Ishikawa (cell line): ENCODE measurements around the gene LRRC26.

ENCODE experiments used
- CEBPB ChIP-seq: IDR thresholded peaks from 2 replicates; pipeline ENCODE4 v1.6.1; 2012
- CREB1 ChIP-seq: IDR thresholded peaks from 2 replicates; pipeline ENCODE4 v1.6.1; 2012; ENCODE audit warnings: low read depth
- EGR1 ChIP-seq: IDR thresholded peaks from 2 replicates; pipeline ENCODE4 v1.6.1; 2012
- EP300 ChIP-seq: IDR thresholded peaks from 2 replicates; pipeline ENCODE4 v1.6.1; 2012; ENCODE audit warnings: borderline replicate concordance
- FOXM1 ChIP-seq: IDR thresholded peaks from 2 replicates; pipeline ENCODE4 v1.6.1; 2012; ENCODE audit warnings: low read depth, borderline replicate concordance
- NFIC ChIP-seq: IDR thresholded peaks from 2 replicates; pipeline ENCODE4 v1.6.1; 2012
- RAD21 ChIP-seq: IDR thresholded peaks from 2 replicates; pipeline ENCODE4 v1.6.1; 2012; ENCODE audit warnings: low read depth
- TAF1 ChIP-seq: IDR thresholded peaks from 2 replicates; pipeline ENCODE4 v1.6.1; 2012; ENCODE audit warnings: low read depth, mild to moderate bottlenecking
- TCF12 ChIP-seq: IDR thresholded peaks from 2 replicates; pipeline ENCODE4 v1.6.1; 2012; ENCODE audit warnings: low read depth
- TEAD4 ChIP-seq: IDR thresholded peaks from 2 replicates; pipeline ENCODE4 v1.6.1; 2012
- YY1 ChIP-seq: IDR thresholded peaks from 2 replicates; pipeline ENCODE4 v1.6.1; 2012; ENCODE audit warnings: low read depth
- ZBTB7A ChIP-seq: IDR thresholded peaks from 2 replicates; pipeline ENCODE4 v1.6.1; 2012; ENCODE audit warnings: low read depth
- TF ChIP-seq, protein P1 (sequence below): IDR thresholded peaks from 2 replicates; pipeline ENCODE4 v1.6.1; 2012
- TF ChIP-seq, protein P2 (sequence below): IDR thresholded peaks from 2 replicates; pipeline ENCODE4 v1.6.1; 2012; ENCODE audit warnings: low read depth, mild to moderate bottlenecking
- TF ChIP-seq, protein P3 (sequence below): IDR thresholded peaks from 2 replicates; pipeline ENCODE4 v1.6.1; 2012

The LRRC26 gene

DNA sequence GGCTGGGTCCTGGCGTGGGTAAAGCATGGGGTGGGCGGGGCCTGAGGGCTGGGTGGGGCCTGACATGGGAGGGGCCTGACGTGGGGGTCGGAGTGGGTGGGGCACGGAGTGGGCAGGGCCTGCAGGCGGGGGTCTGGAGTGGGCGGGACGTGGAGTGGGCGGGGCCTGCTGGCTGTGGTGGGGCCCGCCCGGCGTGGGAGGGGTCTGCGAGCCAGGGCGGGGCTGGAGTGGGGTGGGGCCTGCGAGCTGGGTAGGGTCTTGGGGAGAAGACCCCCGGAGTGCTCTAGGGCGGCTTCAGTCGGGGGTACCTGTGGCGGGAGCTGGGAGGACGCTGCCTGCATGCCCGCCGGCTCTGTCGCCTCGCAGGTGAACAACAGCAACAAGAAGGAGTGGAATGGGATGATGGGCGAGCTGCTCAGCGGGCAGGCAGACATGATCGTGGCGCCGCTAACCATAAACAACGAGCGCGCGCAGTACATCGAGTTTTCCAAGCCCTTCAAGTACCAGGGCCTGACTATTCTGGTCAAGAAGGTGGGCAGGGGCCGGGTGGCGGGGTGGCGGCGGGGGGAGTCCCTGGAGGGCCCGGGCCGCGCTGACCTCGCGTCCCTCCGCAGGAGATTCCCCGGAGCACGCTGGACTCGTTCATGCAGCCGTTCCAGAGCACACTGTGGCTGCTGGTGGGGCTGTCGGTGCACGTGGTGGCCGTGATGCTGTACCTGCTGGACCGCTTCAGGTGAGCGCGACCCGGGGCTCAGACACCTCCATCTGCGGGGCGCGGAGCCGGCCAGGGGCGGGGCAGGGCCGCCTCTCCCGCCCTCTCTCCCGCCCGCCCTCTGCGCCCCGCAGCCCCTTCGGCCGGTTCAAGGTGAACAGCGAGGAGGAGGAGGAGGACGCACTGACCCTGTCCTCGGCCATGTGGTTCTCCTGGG lies 8.0 kb downstream of the LRRC26 start:
- TF ChIP-seq CREB1, result no peak
- TF ChIP-seq, protein P1, sequence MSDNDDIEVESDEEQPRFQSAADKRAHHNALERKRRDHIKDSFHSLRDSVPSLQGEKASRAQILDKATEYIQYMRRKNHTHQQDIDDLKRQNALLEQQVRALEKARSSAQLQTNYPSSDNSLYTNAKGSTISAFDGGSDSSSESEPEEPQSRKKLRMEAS, result no peak

DNA sequence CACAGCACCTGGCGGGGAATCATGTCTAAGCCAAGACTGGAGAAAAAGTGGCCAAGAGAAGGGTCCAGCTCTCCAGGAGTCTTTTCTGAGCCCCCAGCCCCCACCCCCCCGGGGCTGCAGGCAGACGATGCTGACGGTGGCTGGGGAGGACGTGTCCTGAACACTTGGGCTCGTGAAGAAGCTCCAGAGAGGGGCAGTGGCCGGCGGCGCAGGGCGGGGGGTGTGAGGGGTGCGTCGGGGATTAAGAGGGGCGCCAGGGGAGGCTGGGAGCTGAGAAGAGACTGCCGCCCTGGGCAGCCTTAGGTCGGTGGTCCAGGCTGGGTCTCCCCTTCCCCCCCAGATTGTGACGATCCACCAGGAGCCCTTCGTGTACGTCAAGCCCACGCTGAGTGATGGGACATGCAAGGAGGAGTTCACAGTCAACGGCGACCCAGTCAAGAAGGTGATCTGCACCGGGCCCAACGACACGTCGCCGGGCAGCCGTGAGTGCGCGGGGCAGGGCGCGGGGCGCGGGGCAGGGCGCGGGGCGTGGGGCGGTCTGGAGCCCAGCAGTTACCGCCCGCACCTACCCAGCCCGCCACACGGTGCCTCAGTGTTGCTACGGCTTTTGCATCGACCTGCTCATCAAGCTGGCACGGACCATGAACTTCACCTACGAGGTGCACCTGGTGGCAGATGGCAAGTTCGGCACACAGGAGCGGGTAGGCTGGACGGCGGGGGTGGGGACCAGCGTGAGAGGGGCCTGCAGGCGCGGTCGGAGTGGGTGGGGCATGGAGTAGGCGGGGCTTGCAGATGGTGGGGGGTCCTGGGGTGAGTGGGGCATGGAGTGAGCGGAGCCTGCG lies 8.9 kb downstream of the LRRC26 start:
- no peak for TF ChIP-seq TAF1
- TF ChIP-seq ZBTB7A, result no peak
- TF ChIP-seq TEAD4, result no peak
- no peak for TF ChIP-seq RAD21
- TF ChIP-seq FOXM1, result no peak
- TF ChIP-seq, protein P2, sequence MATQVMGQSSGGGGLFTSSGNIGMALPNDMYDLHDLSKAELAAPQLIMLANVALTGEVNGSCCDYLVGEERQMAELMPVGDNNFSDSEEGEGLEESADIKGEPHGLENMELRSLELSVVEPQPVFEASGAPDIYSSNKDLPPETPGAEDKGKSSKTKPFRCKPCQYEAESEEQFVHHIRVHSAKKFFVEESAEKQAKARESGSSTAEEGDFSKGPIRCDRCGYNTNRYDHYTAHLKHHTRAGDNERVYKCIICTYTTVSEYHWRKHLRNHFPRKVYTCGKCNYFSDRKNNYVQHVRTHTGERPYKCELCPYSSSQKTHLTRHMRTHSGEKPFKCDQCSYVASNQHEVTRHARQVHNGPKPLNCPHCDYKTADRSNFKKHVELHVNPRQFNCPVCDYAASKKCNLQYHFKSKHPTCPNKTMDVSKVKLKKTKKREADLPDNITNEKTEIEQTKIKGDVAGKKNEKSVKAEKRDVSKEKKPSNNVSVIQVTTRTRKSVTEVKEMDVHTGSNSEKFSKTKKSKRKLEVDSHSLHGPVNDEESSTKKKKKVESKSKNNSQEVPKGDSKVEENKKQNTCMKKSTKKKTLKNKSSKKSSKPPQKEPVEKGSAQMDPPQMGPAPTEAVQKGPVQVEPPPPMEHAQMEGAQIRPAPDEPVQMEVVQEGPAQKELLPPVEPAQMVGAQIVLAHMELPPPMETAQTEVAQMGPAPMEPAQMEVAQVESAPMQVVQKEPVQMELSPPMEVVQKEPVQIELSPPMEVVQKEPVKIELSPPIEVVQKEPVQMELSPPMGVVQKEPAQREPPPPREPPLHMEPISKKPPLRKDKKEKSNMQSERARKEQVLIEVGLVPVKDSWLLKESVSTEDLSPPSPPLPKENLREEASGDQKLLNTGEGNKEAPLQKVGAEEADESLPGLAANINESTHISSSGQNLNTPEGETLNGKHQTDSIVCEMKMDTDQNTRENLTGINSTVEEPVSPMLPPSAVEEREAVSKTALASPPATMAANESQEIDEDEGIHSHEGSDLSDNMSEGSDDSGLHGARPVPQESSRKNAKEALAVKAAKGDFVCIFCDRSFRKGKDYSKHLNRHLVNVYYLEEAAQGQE, result no peak
- TF ChIP-seq YY1, result no peak
- TF ChIP-seq CEBPB, result no peak
- TF ChIP-seq, protein P3, sequence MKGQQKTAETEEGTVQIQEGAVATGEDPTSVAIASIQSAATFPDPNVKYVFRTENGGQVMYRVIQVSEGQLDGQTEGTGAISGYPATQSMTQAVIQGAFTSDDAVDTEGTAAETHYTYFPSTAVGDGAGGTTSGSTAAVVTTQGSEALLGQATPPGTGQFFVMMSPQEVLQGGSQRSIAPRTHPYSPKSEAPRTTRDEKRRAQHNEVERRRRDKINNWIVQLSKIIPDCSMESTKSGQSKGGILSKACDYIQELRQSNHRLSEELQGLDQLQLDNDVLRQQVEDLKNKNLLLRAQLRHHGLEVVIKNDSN, result no peak
- no peak for TF ChIP-seq TCF12
- no peak for TF ChIP-seq EP300
- TF ChIP-seq, protein P1, result no peak
- TF ChIP-seq EGR1, result no peak
- no peak for TF ChIP-seq NFIC

DNA sequence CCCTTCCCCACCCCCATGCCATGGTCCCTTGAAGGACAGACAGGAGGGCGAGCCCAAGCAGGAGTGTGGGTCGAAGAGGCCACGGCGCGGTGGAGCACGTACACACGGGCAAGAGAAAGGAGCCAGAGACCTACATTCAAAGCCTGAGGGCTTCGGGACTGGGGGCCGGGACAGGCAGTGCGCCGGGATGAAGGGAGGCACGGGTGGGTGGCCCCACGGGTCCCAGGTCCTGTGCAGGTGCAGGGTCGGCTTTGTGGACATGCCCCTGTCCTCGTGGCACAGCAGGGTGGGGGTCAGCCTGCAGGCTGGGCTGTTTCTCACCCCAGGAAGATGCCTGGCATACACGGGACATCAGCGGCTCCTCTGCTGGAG lies 9.8 kb downstream of the LRRC26 start:
- TF ChIP-seq YY1, result no peak
- no peak for TF ChIP-seq TAF1
- TF ChIP-seq CREB1, result no peak
- TF ChIP-seq FOXM1, result no peak
- TF ChIP-seq RAD21, result no peak
- no peak for TF ChIP-seq NFIC
- no peak for TF ChIP-seq ZBTB7A
- no peak for TF ChIP-seq EP300
- TF ChIP-seq, protein P3, result no peak
- no peak for TF ChIP-seq TCF12

DNA sequence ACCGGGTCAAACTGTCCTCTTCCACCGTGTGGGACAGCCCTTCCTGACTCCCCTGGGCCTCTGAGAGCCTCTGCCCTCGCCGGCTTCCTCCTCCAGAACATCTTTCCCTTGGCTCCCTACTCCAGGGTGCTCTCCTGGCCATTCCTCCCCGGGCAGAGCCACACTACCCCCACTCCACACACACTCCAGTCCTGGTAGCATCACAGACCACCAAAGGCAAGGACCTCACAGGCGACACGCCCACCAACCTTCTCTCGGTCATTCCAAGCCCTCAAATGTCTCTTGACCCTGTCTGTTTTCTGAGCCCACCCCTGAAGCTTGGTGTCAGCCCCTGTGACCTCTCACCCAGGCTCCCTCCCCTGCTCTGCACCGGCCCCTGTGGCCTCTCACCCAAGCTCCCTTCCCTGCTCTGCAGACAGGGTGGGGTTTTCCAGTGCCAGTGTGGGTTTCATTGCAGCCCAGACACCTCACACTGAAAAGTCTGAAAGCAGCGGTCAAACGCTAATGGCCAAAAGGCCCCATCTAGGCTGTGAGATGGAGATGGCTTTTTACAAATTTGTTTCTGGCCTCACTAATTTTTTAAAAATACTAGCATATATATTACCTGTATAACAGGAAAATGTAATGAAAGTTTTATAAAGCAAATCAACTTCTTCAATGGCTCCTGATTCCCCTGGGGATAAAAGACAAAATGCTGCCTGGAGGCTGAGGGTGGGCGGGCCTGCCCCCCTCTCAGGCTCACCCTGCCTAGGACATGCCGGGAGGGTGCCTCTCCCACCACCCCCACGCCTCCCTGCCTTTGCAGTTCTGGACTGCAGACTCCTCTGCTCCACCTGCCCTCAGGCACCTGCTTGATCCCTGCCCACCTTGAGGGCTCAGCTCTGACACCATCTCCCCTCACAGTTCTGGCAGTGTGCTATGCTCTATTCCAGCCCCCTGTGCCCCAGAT lies 10.5 kb downstream of the LRRC26 start:
- TF ChIP-seq YY1, result no peak

DNA sequence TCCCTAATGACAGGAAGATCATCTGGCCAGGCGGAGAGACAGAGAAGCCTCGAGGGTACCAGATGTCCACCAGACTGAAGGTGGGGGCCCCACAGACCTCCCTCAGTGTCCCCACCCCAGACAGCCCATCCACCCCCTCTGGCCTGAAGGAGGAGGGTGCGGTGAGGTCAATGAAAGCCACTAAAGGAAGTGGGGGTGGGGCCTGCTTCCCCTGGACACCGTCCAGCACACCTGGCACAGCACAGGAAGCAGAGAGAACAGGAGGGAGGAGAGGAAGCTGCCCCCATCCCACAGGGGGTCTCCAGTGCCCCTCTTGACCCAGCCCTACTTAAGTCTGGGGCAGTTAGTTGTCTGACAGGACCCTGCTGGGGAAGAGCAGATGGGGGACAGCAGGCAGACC lies 11.2 kb downstream of the LRRC26 start:
- no peak for TF ChIP-seq NFIC
- no peak for TF ChIP-seq TEAD4
- no peak for TF ChIP-seq TAF1
- TF ChIP-seq EP300, result no peak
- TF ChIP-seq, protein P2, result no peak
- no peak for TF ChIP-seq CREB1
- TF ChIP-seq YY1, result no peak
- TF ChIP-seq, protein P1, result no peak
- TF ChIP-seq CEBPB, result no peak
- TF ChIP-seq, protein P3, result no peak
- TF ChIP-seq ZBTB7A, result no peak
- no peak for TF ChIP-seq FOXM1
- TF ChIP-seq RAD21, result no peak
- TF ChIP-seq TCF12, result no peak
- TF ChIP-seq EGR1, result no peak
